MG63 (cell line): ENCODE measurements around the gene PRSS8. TPM values are rescaled to one million over a fixed set of nuclear protein-coding genes. Genes with fewer than 3 reads are reported as not detected.
A peak's percentile ranks its signal among the peaks of the same experiment; 100 is the strongest.

Experiments used
- DNase-seq: peaks from one replicate; pipeline ENCODE4 v3.0.0-alpha.2; 2020
- H3K27me3 ChIP-seq: fragments of 250-450 bp; sonication (Bioruptor Pico); 2 replicates; pipeline ENCODE4 v1.5.1; 2020; ENCODE audit warnings: mild to moderate bottlenecking, moderate library complexity
- H3K36me3 ChIP-seq: fragments of 250-450 bp; sonication (Bioruptor Pico); 2 replicates; pipeline ENCODE4 v1.5.1; 2020; ENCODE audit warnings: mild to moderate bottlenecking, moderate library complexity
- H3K4me3 ChIP-seq: fragments of 250-450 bp; sonication (Bioruptor Pico); 2 replicates; pipeline ENCODE4 v1.5.1; 2020; ENCODE audit warnings: mild to moderate bottlenecking, moderate library complexity
- H3K9me3 ChIP-seq: fragments of 250-450 bp; sonication (Bioruptor Pico); 2 replicates; pipeline ENCODE4 v1.5.1; 2020; ENCODE audit warnings: mild to moderate bottlenecking, moderate library complexity
- total RNA-seq: library from RNA; depleted of rRNA; stranded (reverse); fragments of >200 nt; shearing (Covaris generic); gene quantifications from 2 replicates; pipeline ENCODE4 v1.2.3, GENCODE V29; 2014; ENCODE audit warnings: low replicate concordance

PRSS8 gene
- total RNA-seq, 1 experiment from 2014 or later = not detected

DNA sequence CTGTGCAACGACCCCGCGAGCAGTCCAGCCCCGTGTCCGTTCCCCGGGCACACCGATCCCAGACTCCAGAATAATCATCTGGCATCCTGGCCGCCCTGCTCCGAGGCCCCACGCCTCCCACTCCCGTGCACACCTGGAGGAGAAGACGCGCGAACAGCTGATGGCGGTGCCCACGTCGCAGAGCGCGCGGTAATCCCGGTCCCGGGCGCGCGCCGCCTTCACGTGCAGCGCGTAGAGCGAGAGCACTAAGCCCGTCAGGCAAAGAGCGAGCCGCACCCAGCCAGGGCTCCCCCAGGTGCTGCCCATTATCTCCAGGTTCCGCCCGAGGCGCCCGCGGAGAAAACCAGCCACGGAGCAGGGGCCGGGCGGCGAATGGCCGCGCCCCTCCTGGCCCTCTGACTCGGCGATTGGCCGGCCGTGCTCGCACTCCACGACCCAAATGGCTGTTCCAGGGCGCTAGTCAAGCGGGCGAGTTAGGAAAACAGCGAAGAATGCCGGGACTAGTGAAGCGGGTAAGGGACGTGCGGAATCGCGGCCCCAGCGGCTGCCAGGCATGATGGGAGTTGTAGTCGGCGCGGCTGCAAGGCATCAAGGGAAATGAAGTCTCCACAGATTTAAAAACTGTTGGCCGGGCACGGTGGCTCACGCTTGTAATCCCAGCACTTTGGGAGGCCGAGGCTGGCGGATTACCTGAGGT lies 41.0 kb downstream of the PRSS8 start, which contains the start of gene VKORC1:
TSS of gene VKORC1 (minus strand) at position 374 of the 697 bp plus-strand sequence. CDS start at position 306, 68 bp downstream.
- no peaks in the 10 kb centered on the region; the same call in 1 of the 2 replicates for H3K9me3 ChIP-seq
- H3K36me3 ChIP-seq = peaks cover 15% of the 10 kb centered on the region

DNA sequence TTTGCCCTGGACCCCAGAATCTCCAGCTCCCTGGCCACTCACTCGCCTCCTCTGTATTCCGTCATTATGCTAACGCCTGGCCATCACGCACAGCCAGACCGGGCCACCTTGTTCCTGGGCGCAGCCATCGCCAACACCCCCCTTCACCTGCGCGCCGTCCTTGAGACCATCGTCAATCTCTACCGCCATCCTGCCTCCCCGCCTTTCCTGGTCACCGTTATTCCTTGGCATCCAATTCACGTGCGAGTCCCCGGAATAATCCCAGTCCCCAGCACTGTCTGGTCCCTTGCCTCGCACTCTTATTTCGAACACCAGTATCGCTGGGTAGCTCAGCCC lies 41.5 kb downstream of the PRSS8 start:
- DNase-seq = no peak
- Histone ChIP-seq H3K4me3 (peak overlapping the region; percentile 84), H3K9me3 (no peaks in the 10 kb centered on the region; the same call in 1 of the 2 replicates), H3K36me3 (peaks cover 19% of the 10 kb centered on the region), H3K27me3 (no peaks in the 10 kb centered on the region)

More for the DNA sequence above, 41.0 kb downstream of the PRSS8 start, which contains the start of gene VKORC1:
- Histone ChIP-seq H3K4me3 (peak within 1 kb of the TSS; percentile 84), H3K27me3 (no peaks in the 10 kb centered on the region)
- DNase-seq = peak; percentile 99

DNA sequence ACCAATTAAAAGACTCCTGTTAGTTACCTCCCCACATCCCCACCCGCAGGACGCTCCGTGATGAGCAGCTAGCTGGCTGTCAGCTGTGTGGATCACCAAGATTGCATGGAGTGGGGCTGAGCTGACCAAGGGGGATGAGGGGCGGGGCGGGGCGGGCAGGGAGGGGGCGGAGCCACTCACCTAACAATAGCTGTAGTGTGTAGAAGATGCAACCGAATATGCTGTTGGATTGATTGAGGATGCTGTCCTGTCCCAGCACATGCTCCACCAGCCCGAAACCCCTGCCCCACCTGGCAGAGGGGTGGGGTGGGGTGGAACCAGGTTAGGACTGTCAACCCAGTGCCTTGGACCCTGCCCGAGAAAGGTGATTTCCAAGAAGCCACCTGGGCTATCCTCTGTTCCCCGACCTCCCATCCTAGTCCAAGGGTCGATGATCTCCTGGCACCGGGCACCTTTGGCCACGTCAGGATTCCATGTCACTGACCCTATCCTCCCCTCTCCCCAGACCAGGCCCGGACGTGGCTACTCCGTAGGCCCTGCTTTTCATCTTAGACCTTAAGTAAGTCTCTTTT lies 42.3 kb downstream of the PRSS8 start:
- peak; percentile 56 for DNase-seq
- Histone ChIP-seq H3K9me3 (no peaks in the 10 kb centered on the region; the same call in 1 of the 2 replicates), H3K36me3 (peaks cover 28% of the 10 kb centered on the region), H3K27me3 (no peaks in the 10 kb centered on the region), H3K4me3 (peak overlapping the region; percentile 84)

DNA sequence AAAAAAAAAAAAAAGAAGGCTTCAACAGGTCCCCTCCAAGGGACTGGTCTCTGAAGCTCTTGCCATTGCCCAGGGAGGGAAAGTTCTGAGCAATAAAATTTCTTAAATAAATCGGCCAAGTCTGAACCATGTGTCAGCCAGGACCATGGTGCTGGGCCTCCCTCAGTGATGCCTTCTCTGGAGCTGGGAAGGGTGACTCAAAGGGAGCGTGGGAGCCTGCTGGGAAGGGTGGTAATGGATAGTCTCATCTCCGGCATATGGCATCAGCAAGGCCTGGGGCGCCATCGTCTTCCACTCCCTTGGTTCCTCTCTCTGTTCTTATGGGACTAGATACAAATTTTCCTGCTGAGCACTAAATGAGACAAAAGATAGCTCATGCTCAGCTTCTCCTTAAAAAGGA lies 43.2 kb downstream of the PRSS8 start:
- Histone ChIP-seq H3K4me3 (no peak overlapping the region), H3K36me3 (peaks cover 31% of the 10 kb centered on the region), H3K9me3 (no peaks in the 10 kb centered on the region; the same call in 1 of the 2 replicates), H3K27me3 (no peaks in the 10 kb centered on the region)
- DNase-seq = no peak

DNA sequence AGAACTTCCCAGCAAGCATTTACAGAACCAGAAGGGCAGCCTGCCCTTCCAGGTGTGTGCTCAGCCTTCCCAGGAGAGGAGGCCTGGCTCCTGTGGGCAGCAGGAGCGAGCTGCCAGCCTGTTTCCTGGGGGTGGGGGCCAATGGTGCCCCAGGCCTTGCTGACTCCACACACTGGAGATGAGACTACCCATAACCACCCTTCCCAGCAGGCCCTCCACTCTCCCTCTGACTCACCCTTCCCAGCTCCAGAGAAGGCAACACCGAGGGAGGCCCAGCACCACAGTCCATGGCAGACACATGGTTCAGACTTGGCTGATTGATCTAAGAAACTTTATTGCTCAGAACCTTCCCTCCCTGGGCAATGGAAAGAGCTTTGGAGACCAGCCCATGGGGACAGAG lies 45.0 kb downstream of the PRSS8 start:
- Histone ChIP-seq H3K4me3 (no peak overlapping the region), H3K27me3 (no peaks in the 10 kb centered on the region), H3K36me3 (peaks cover 40% of the 10 kb centered on the region), H3K9me3 (no peaks in the 10 kb centered on the region)
- peak; percentile 79 for DNase-seq

DNA sequence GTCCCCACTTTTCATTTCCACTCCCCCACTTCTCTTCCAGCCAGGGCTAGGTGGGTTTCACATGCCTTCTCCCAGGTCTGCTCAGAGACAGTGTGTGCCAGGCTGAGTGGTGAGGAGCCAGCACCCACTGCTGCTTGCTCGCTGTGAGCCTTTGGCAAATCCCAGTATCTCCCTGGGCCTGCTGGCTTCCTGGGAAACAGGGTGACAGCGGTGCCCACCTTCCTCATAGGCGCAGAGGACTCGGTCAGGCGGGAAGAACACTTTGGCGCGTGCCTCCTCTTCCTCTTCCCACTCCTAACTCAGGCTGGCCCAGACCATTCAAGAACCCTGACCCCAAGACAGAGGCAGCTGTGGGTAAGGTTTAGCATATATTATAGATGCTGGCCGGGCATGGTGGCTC lies 46.3 kb downstream of the PRSS8 start:
- Histone ChIP-seq H3K27me3 (no peaks in the 10 kb centered on the region), H3K4me3 (no peak overlapping the region), H3K9me3 (no peaks in the 10 kb centered on the region), H3K36me3 (peaks cover 46% of the 10 kb centered on the region)
- DNase-seq = no peak

DNA sequence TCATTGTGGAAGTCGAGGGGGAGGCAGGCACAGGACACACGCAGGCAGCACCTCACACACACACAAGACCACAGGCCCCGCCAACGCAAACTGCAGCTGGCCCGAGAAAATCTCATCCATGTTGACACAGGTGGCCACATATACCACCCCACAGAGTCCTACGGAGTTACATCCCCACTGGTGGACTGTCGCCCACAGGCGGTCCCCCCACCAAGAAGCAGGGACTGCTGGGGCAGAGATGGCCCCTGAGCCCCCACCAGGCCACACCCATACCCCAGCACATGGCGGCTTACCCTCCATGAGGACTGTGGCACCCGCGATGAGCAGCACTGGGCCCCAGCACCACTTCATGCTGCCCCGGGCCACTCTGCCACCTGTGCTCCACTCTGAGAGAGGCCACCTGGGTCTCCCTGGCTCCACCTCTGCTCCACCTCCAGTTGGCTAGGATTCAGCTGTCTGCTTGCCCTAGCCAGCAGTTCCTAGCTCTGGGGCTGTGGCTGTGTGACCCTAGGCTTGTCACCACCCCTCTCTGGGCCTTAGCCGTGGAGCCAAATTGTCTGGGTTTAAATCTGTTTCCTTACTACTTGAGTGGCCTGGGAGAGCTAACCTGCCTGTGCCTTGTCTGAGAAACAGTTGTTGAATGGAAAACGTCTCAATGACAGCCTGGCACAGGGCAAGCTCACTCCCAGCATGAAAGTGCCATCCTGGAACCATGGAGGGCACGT lies 46.9 kb downstream of the PRSS8 start, which contains the start of gene PRSS53:
TSS of gene PRSS53 (minus strand) at position 485 of the 725 bp plus-strand sequence. CDS start at position 351, 134 bp downstream.
- DNase-seq = no peak

DNA sequence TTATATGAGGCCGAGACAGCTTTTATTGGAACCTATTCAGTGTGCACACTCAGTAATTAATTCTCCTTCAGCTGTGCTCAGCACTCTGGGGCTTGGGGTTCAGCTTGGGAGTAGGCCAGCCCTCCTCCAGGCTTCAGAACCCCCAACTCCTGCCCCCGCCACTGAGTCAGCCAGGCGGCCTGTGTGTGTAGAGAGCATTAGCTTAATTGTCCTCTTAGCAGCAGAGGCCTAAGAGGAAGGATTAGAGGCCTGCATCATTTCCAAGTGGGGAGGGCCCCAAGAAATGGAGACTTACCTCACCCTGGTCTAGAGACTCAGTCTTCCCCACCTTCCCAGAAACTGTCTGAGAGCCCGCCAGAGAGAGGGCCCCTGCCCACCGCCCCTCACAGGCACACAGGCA lies 47.6 kb downstream of the PRSS8 start:
- peaks cover 53% of the 10 kb centered on the region for H3K36me3 ChIP-seq
- DNase-seq = no peak
- no peak overlapping the region for H3K4me3 ChIP-seq
- H3K27me3 ChIP-seq = no peaks in the 10 kb centered on the region
- no peaks in the 10 kb centered on the region for H3K9me3 ChIP-seq

More for the DNA sequence above, 46.9 kb downstream of the PRSS8 start, which contains the start of gene PRSS53:
- Histone ChIP-seq H3K36me3 (peaks cover 50% of the 10 kb centered on the region), H3K27me3 (no peaks in the 10 kb centered on the region), H3K9me3 (no peaks in the 10 kb centered on the region), H3K4me3 (no peak within 1 kb of the TSS)

DNA sequence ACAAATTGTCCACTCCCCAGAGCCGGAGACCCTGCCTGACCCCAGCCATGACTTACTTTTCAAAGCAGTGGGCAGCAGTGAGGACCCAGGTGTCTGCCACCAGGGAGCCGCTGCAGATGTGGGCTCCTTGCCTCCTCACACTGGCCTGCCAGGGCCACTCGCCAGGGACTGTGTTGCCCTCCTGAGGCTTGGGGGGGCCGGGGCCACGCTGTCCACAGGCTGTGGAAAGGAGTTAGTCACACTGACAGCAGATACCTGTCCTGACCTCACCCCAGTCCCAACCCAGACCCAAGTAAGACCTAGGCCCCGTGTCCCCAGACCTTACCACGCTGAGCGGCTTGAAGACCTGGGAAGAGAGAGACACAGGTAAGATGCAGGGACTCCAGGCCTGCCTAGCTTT lies 48.0 kb downstream of the PRSS8 start:
- DNase-seq = no peak
- Histone ChIP-seq H3K36me3 (peaks cover 53% of the 10 kb centered on the region), H3K4me3 (no peak overlapping the region), H3K9me3 (no peaks in the 10 kb centered on the region), H3K27me3 (no peaks in the 10 kb centered on the region)

DNA sequence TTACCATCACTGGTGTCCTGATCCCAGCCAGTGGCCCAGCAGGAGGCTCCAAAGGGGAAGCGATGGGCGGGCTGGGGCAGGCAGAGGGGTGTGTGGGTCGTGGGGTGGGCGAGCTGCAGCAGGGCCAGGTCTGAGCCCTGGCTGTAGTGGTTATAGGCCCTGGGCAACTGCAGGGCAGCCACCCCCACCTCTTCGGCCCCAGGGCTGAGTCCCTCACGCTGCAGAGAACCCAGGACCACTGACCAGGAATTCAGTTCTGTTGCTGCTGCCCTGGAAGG lies 49.0 kb downstream of the PRSS8 start:
- Histone ChIP-seq H3K4me3 (no peak overlapping the region), H3K9me3 (no peaks in the 10 kb centered on the region), H3K36me3 (peaks cover 53% of the 10 kb centered on the region), H3K27me3 (no peaks in the 10 kb centered on the region)
- no peak for DNase-seq

DNA sequence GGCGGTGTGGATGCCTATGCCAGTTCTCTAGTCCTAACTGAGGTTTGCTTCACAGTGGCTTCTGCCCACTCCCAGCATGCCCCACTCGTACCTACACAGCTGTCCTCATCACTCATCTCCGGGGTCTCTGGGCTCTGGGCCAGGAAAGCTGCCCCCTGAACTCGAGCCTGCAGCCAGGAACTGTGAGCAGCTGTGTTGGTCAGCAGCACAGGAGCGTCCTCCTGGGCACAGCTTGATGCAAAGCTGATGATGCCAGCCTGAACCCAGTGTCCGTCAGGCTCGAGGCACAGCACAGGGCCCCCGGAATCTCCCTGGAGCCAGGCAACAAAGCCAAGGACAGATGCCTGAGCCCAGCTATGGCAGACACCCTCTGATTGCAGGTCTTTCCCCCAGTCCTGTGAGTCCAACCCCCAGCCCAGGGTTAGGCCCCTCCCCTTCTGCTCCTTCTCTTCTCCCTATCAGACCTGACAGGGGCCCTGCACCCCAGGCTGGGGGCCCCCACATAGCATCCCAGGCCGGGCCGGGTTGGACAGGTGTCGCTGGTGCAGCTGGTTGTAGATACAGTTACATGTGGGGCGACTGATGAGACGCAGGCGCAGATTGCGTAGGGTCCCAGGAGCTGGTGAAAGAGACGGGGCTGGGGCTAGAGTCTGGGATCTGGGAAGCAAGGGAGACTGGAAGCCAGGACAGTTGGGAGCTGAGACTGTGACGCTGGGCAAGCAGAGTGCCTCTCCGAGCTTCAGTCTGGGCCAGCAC lies 49.5 kb downstream of the PRSS8 start:
- Histone ChIP-seq H3K4me3 (no peak overlapping the region), H3K36me3 (peaks cover 51% of the 10 kb centered on the region), H3K27me3 (no peaks in the 10 kb centered on the region), H3K9me3 (no peaks in the 10 kb centered on the region)
- DNase-seq = no peak

DNA sequence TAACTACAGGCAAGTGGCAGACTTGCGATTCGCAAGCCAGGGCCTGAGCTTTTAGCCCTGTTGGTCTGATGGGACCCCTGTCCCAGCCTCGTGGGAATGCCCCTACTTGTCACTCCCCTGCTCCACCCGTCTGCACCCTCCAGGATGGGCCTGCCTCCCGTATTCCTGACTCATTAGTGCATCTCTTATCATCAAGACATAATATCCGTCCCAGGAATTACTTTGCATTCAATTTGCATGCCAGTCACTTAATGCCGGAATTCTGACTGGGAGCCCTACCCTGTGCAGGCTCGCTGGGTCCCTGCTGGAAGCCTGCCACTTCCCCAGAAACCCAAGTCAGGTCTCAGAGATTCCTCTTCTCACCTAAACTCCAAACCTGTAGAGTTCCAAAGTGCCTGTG lies 50.1 kb downstream of the PRSS8 start:
- Histone ChIP-seq H3K9me3 (no peaks in the 10 kb centered on the region), H3K4me3 (no peak overlapping the region), H3K27me3 (no peaks in the 10 kb centered on the region), H3K36me3 (peaks cover 51% of the 10 kb centered on the region)
- DNase-seq = no peak

DNA sequence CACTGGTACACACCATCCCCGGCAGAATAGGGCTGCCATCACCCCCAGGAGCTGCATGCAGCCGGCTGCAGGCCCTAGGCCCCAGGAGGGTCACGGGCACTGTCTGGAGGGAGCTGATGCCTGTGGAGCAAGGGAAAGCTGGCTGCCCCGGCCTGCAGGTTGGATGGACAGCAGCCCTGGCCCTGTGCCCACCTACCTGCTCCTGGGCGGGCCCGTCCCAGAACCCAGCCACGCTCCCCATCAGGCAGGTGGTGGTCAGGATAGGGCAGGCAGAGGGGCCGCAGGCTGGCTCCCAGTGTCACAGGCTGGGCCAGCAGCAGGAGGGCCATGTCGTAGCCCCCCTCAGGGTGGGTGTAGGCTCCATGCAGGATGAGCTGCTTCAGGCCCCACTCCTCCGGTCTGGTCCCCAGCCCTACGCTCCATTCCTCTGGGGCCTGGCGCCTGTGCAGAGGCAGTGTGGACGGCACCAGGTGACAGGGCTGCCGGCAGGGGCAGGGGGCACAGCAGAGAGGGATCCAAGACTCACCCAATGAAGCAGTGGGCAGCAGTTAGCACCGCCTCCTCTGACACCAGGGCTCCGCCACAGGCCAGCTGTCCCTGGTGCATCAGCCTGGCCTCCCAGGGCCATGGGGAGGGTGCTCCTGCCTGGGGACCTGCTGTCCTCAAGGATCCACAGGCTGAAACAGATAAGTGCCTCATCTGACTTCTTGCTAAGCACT lies 50.8 kb downstream of the PRSS8 start:
- Histone ChIP-seq H3K4me3 (no peak overlapping the region), H3K36me3 (peaks cover 55% of the 10 kb centered on the region), H3K27me3 (no peaks in the 10 kb centered on the region), H3K9me3 (no peaks in the 10 kb centered on the region)
- DNase-seq = no peak

DNA sequence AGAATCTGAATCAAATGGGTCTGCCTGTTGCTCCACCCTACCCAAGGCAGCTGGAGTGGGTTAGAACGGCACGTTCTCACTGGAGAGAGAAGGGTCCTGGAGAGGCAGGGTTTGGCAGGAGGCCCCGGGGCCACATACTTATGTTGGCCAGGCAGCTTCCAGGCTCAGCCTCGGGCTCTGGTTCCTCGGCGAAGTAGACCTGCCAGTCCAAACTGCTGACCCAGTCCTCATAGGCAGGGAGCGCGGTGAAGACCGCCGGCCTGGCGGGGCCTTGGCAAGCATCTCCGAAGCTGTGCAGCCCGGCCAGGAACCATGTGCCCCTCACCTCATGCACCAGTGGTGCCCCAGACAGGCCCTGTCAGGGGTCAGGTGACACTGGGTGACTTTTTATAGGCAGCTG lies 51.5 kb downstream of the PRSS8 start:
- Histone ChIP-seq H3K4me3 (no peak overlapping the region), H3K9me3 (no peaks in the 10 kb centered on the region), H3K36me3 (peaks cover 54% of the 10 kb centered on the region), H3K27me3 (no peaks in the 10 kb centered on the region)
- DNase-seq = no peak

DNA sequence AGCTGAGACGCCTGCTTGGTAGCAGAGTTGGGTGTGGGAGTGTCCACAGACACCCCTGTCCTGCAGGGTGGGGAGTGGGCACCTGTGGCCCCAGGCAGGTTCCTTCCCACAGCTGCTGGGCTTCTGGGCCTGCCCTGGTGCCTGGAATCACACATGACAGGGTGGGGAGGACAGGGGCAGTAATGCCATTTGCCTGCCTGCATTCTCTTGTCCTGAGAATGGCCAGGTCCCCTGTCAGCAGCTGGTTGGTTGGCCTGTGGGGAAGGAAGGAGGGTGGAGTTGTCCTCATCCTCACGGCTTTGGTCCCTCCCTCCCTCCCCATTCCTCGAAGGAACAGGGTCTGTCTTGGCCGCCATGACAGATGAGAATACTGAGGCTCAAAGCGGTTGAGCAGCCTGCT lies 52.0 kb downstream of the PRSS8 start:
- Histone ChIP-seq H3K36me3 (peaks cover 54% of the 10 kb centered on the region), H3K27me3 (no peaks in the 10 kb centered on the region), H3K4me3 (no peak overlapping the region), H3K9me3 (no peaks in the 10 kb centered on the region)
- no peak for DNase-seq

DNA sequence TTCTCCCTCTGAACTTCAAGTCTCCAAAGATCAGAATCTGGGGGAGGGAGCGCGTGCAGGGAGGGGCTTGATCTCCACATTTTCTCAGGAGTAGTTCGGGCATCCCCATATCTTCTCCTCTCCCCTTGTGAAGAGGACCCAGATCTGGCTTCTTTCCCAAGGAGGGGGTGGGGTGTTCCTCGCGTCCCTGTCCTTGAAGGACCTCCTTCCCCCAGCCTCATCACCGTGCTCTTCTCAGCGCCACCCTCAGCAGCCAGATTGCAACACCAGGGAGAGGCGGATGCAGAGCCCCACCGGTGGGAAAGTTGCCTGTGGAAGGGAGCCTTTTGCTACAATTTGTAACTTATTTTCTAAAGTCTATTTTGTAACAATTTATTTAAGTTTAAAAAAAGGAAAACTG lies 52.4 kb downstream of the PRSS8 start:
- DNase-seq = no peak
- Histone ChIP-seq H3K4me3 (no peak overlapping the region), H3K9me3 (no peaks in the 10 kb centered on the region), H3K27me3 (no peaks in the 10 kb centered on the region), H3K36me3 (peaks cover 52% of the 10 kb centered on the region)
